Right renal cortex interstitium (tissue), 3 donors: ENCODE measurements around the gene RPS4Y2. TPM values are rescaled to one million over a fixed set of nuclear protein-coding genes. Genes with fewer than 3 reads are reported as not detected.

ENCODE experiments used
- DNase-seq, 3 donors: peaks; one replicate each; pipeline ENCODE4 v3.0.0-alpha.2; 2013; ENCODE audit warnings: low read depth in 3 of 3, low spot score in 2 of 3
- polyA plus RNA-seq, 3 donors: library from polyadenylated mRNA; unstranded; fragments of 120-200 nt; gene quantifications; one replicate each; pipeline ENCODE4 v1.2.1, GENCODE V29; 2013; ENCODE audit not compliant: insufficient read length in 3 of 3

The RPS4Y2 gene
- under 1 TPM; 0.37 to 0.48 (median 0.47) TPM for polyA plus RNA-seq

- no peak for DNase-seq
Measured at GRCh38 chrY:20755808-20756207, at the start of gene RPS4Y2. Gene RPS4Y2 (plus strand): TSS chrY:20756108. CDS start chrY:20756164, 56 bp downstream.

- no peak for DNase-seq
Measured at GRCh38 chrY:20714391-20714790, 41.5 kb upstream of the RPS4Y2 start.

- no peak for DNase-seq
Measured at GRCh38 chrY:20726184-20726907, 29.6 kb upstream of the RPS4Y2 start.

GRCh38 chrY:20735200-20735599, 20.7 kb upstream of the RPS4Y2 start:
- DNase-seq, result no peak

- DNase-seq, result no peak
Measured at GRCh38 chrY:20739806-20740205, 16.1 kb upstream of the RPS4Y2 start.

- DNase-seq, result no peak
Measured at GRCh38 chrY:20740609-20741008, 15.3 kb upstream of the RPS4Y2 start.

- no peak for DNase-seq
Measured at GRCh38 chrY:20745060-20745459, 10.8 kb upstream of the RPS4Y2 start.

GRCh38 chrY:20746919-20747318, 9.0 kb upstream of the RPS4Y2 start:
- DNase-seq, result no peak

- DNase-seq, result no peak
Measured at GRCh38 chrY:20763869-20764268, 8.0 kb downstream of the RPS4Y2 start.

- DNase-seq, result no peak
Measured at GRCh38 chrY:20765117-20765516, 9.2 kb downstream of the RPS4Y2 start.

- no peak for DNase-seq
Measured at GRCh38 chrY:20770755-20771154, 14.8 kb downstream of the RPS4Y2 start.

GRCh38 chrY:20776104-20776503, 20.2 kb downstream of the RPS4Y2 start:
- no peak for DNase-seq

- no peak for DNase-seq
Measured at GRCh38 chrY:20780104-20780654, 24.3 kb downstream of the RPS4Y2 start.

- no peak for DNase-seq
Measured at GRCh38 chrY:20780776-20781175, 24.9 kb downstream of the RPS4Y2 start.

GRCh38 chrY:20781408-20781807, 25.5 kb downstream of the RPS4Y2 start:
- no peak for DNase-seq

GRCh38 chrY:20784965-20785364, 29.1 kb downstream of the RPS4Y2 start:
- no peak for DNase-seq

GRCh38 chrY:20787076-20787475, 31.2 kb downstream of the RPS4Y2 start:
- DNase-seq, result no peak

GRCh38 chrY:20798351-20799049, 42.6 kb downstream of the RPS4Y2 start:
- no peak for DNase-seq

- DNase-seq, result no peak
Measured at GRCh38 chrY:20802659-20803058, 46.8 kb downstream of the RPS4Y2 start.

- no peak for DNase-seq
Measured at GRCh38 chrY:20806243-20806642, 50.3 kb downstream of the RPS4Y2 start.

GRCh38 chrY:20813459-20813858, 57.6 kb downstream of the RPS4Y2 start:
- no peak for DNase-seq

- no peak for DNase-seq
Measured at GRCh38 chrY:20814794-20815193, 58.9 kb downstream of the RPS4Y2 start.
